K562 (cell line): ENCODE data around the gene UBE2E2. TPM values are rescaled to one million over a fixed set of nuclear protein-coding genes. Genes with fewer than 3 reads are reported as not detected.

ENCODE experiments used
- ATAC-seq: fragments of 200-7000 bp; cut with Tn5 transposase; 3 replicates; pipeline ENCODE4 v1.9.1; 2020; ENCODE audit warnings: moderate library complexity
- BruUV-seq: library from RNA; stranded (reverse); fragments of 400-500 nt; replicated peaks from 2 replicates; lab custom pipeline; 2021; lab: Mats Ljungman, UMichigan
- CTCF ChIA-PET: fragments of 300-600 bp; formaldehyde crosslinking; extraction: SDS; loops from one replicate; lab custom pipeline; 2021; ENCODE audit warnings: low intra/inter-chr PET ratio; lab: Yijun Ruan, JAX
- POLR2A ChIA-PET: fragments of 300-600, 350-650 bp; sonication (Branson Sonifier 250); formaldehyde crosslinking; extraction: SDS; loops from one replicate; lab custom pipeline; 2021; ENCODE audit warnings: antibody characterized with exemption, inconsistent platforms; lab: Yijun Ruan, JAX
- DNase-seq, 4 experiments: peaks; one replicate each; pipeline versions ENCODE4 v3.0.0 to v3.0.0-alpha.2; 2011 to 2018; ENCODE audit warnings: low spot score in 3 of 4, mixed read lengths in 3 of 4; ENCODE audit errors: extremely low read depth in 1 of 4
- FAIRE-seq: peaks from 2 replicates; lab custom pipeline; 2011; peaks lifted over from hg19 to GRCh38; lab: Jason Lieb, UNC
- H2AFZ ChIP-seq: 2 replicates; pipeline ENCODE4 v1.6.0; 2011; ENCODE audit warnings: low read depth, low read length, control low read depth, inconsistent platforms
- H3K27ac ChIP-seq: fragments of 200-600 bp; 3 replicates; pipeline ENCODE4 v1.8.0; 2011; ENCODE audit warnings: low read depth, mild to moderate bottlenecking, control low read depth, inconsistent platforms, low read length, moderate library complexity, mixed read lengths; ENCODE audit errors: extremely low read depth
- H3K27me3 ChIP-seq, 2 experiments: fragments of 300-600 bp in 1 of 2; 2 replicates in 1 of 2; 3 replicates in 1 of 2; pipeline versions ENCODE4 v1.6.0 to v1.8.0; 2011; ENCODE audit warnings: inconsistent platforms in 2 of 2, low read length in 2 of 2, mild to moderate bottlenecking in 1 of 2, mixed read lengths in 1 of 2, moderate library complexity in 1 of 2; ENCODE audit not compliant: control insufficient read depth in 2 of 2, insufficient read depth in 2 of 2
- H3K36me3 ChIP-seq: fragments of 300-600 bp; 3 replicates; pipeline ENCODE4 v1.8.0; 2011; ENCODE audit warnings: mild to moderate bottlenecking, low read length, inconsistent platforms; ENCODE audit not compliant: control insufficient read depth, insufficient read depth
- H3K4me1 ChIP-seq, 2 experiments: fragments of 200-600 bp in 1 of 2; replicated peaks in 1 of 2; 2 replicates in 1 of 2; 3 replicates in 1 of 2; pipeline versions ENCODE4 v1.5.1 to v1.8.0; 2011; ENCODE audit warnings: inconsistent platforms in 2 of 2, low read length in 2 of 2, mild to moderate bottlenecking in 1 of 2, mixed read lengths in 1 of 2, moderate library complexity in 1 of 2; ENCODE audit not compliant: control insufficient read depth in 2 of 2, insufficient read depth in 2 of 2
- H3K4me2 ChIP-seq: 2 replicates; pipeline ENCODE4 v1.6.1; 2011; ENCODE audit warnings: low read length, control low read depth, inconsistent platforms, mixed read lengths; ENCODE audit not compliant: insufficient read depth
- H3K4me3 ChIP-seq: fragments of 200-600 bp; sonication (generic), shearing (Covaris generic); 2 replicates; pipeline ENCODE4 v1.5.1; 2016; ENCODE audit warnings: control low read depth, inconsistent platforms
- H3K79me2 ChIP-seq: fragments of 200-600 bp; 3 replicates; pipeline ENCODE4 v1.8.0; 2011; ENCODE audit warnings: low read length, inconsistent platforms; ENCODE audit not compliant: control insufficient read depth, insufficient read depth
- H3K9ac ChIP-seq, 2 experiments: 2 replicates each; pipeline versions ENCODE4 v1.6.0 to v1.6.1; 2011; ENCODE audit warnings: low read depth in 2 of 2, low read length in 2 of 2, control low read depth in 1 of 2, inconsistent platforms in 1 of 2, mild to moderate bottlenecking in 1 of 2, mixed read lengths in 1 of 2; ENCODE audit not compliant: insufficient read depth in 1 of 2
- H3K9me1 ChIP-seq: one replicate; pipeline ENCODE4 v1.6.0; 2011; ENCODE audit warnings: inconsistent platforms, mild to moderate bottlenecking, low read length, moderate library complexity; ENCODE audit not compliant: control insufficient read depth, insufficient read depth
- H3K9me3 ChIP-seq: replicated peaks from 2 replicates; pipeline ENCODE4 v1.5.1; 2011; ENCODE audit warnings: low read depth, low read length, inconsistent platforms; ENCODE audit not compliant: control insufficient read depth, insufficient read depth
- H4K20me1 ChIP-seq: replicated peaks from 2 replicates; pipeline ENCODE4 v1.6.1; 2011; ENCODE audit warnings: low read length, inconsistent platforms, mixed read lengths; ENCODE audit not compliant: control insufficient read depth, insufficient read depth
- AFF1 ChIP-seq, 2 experiments: fragments of 450-650 bp; IDR thresholded peaks; 2 replicates each; pipeline ENCODE4 v1.6.1; 2018; ENCODE audit warnings: mild to moderate bottlenecking in 2 of 2, low read depth in 1 of 2; ENCODE audit not compliant: partially characterized antibody in 2 of 2
- BRCA1 ChIP-seq, 2 experiments: fragments of 450-650 bp in 1 of 2; sonication (generic) in 1 of 2; formaldehyde crosslinking in 1 of 2; IDR thresholded peaks; 2 replicates each; pipeline versions ENCODE4 v1.5.0 to v1.6.1; 2017 to 2020; ENCODE audit warnings: mild to moderate bottlenecking in 1 of 2, missing genetic modification reagents in 1 of 2
- CBX8 ChIP-seq: fragments of 200-600 bp; sonication (generic); IDR thresholded peaks from 2 replicates; pipeline ENCODE4 v1.6.1; 2012; ENCODE audit warnings: borderline replicate concordance, mixed run types, low read depth, mild to moderate bottlenecking, moderate library complexity, mixed read lengths, low read length, control low read depth, inconsistent platforms; ENCODE audit not compliant: poor library complexity, severe bottlenecking; ENCODE audit errors: extremely low read depth
- CREB1 ChIP-seq, 2 experiments: sonication (generic) in 1 of 2; formaldehyde crosslinking in 1 of 2; IDR thresholded peaks; 2 replicates each; pipeline versions ENCODE4 v1.6.1 to v1.8.0; 2012 to 2022; ENCODE audit warnings: inconsistent platforms in 1 of 2, mild to moderate bottlenecking in 1 of 2, missing genetic modification reagents in 1 of 2, moderate library complexity in 1 of 2
- EZH2 ChIP-seq: IDR thresholded peaks from 2 replicates; pipeline ENCODE4 v1.6.1; 2012; ENCODE audit warnings: low read depth, mild to moderate bottlenecking, inconsistent platforms, low read length, borderline replicate concordance
- FOS ChIP-seq: IDR thresholded peaks from 3 replicates; pipeline ENCODE4 v1.6.1; 2011; ENCODE audit not compliant: insufficient read length; ENCODE audit errors: extremely low read depth
- GTF2E2 ChIP-seq: fragments of 200-800 bp; sonication (Bioruptor generic); IDR thresholded peaks from 2 replicates; pipeline ENCODE4 v1.6.1; 2016; ENCODE audit warnings: missing genetic modification characterization, missing compliant biosample characterization
- KAT8 ChIP-seq: fragments of 450-650 bp; IDR thresholded peaks from 2 replicates; pipeline ENCODE4 v1.6.1; 2016; ENCODE audit warnings: low read depth, mild to moderate bottlenecking
- STAT5B ChIP-seq: fragments of 250-450 bp; sonication (Bioruptor Pico); IDR thresholded peaks from 2 replicates; pipeline ENCODE4 v1.8.0; 2021; ENCODE audit warnings: mild to moderate bottlenecking, inconsistent platforms
- THAP12 ChIP-seq: fragments of 250-450 bp; sonication (Bioruptor Pico); IDR thresholded peaks from 2 replicates; pipeline ENCODE4 v1.9.0; 2021; ENCODE audit warnings: mild to moderate bottlenecking, inconsistent platforms
- ZNF639 ChIP-seq, 2 experiments: fragments of 200-800 bp in 1 of 2; sonication (Bioruptor generic) in 1 of 2; sonication (generic) in 1 of 2; formaldehyde crosslinking in 1 of 2; IDR thresholded peaks in 1 of 2; conservative IDR thresholded peaks in 1 of 2; 2 replicates each; pipeline versions ENCODE4 v1.5.0 to v1.6.1; 2016 to 2020; ENCODE audit warnings: missing compliant biosample characterization in 1 of 2, missing genetic modification characterization in 1 of 2, missing genetic modification reagents in 1 of 2
- ZNF707 ChIP-seq: fragments of 250-450 bp; sonication (Bioruptor Pico); conservative IDR thresholded peaks from 2 replicates; pipeline ENCODE4 v1.8.0; 2022; ENCODE audit warnings: inconsistent platforms, mild to moderate bottlenecking, moderate library complexity
- WGBS: fragments of 100-300 bp; shearing (Covaris generic); methylation state at CpG from one replicate; pipeline ENCODE4 v1.1.6; 2016; ENCODE audit warnings: low coverage, mixed read lengths; ENCODE audit not compliant: insufficient coverage; ENCODE audit errors: missing lambda C conversion rate; 5-methylcytosine and 5-hydroxymethylcytosine counted together
- in situ Hi-C: fragments of 300-500 bp; cut with MboI; formaldehyde crosslinking; loops from 4 replicates; pipeline ENCODE4 v1.15.0; 2018; ENCODE audit warnings: inconsistent platforms, mixed read lengths
- intact Hi-C: fragments of 100-400 bp; cut with micrococcal nuclease; formaldehyde crosslinking; loops from 2 replicates; pipeline ENCODE4 v1.14.2; 2022
- polyA plus RNA-seq, 8 experiments: library from polyadenylated mRNA; depleted of rRNA in 4 of 8; stranded (reverse) in 5 of 8; unstranded in 3 of 8; fragments of >200 nt; fragmentation: Nextera tagmentation in 2 of 8; fragmentation: Illumina TruSeq in 1 of 8; extraction: Ambion mirVana in 2 of 8; extraction: Trizol in 1 of 8; gene quantifications; 2 replicates each; pipeline versions ENCODE4 v1.2.1 to v1.2.3, GENCODE V29; 2011 to 2014; ENCODE audit warnings: inconsistent platforms in 1 of 8, missing spikeins in 1 of 8
- total RNA-seq, 7 experiments: library from RNA; depleted of rRNA in 6 of 7; stranded (reverse); fragments of >200 nt in 6 of 7; fragmentation: Illumina TruSeq in 2 of 7; extraction: Trizol in 2 of 7; gene quantifications; 2 replicates each; pipeline versions ENCODE4 v1.2.1 to v1.2.3, GENCODE V29; 2011 to 2021; ENCODE audit warnings: low replicate concordance in 1 of 7
- TF ChIP-seq, protein P1 (sequence below): fragments of 250-450 bp; sonication (Bioruptor Pico); IDR thresholded peaks from 2 replicates; pipeline ENCODE4 v1.8.0; 2022; ENCODE audit warnings: moderate library complexity, mild to moderate bottlenecking, inconsistent platforms

Gene UBE2E2
- total and polyA plus RNA-seq, 9 of the 15 experiments (the other 6 are each of a cell fraction or from before 2014, with no cell fraction given) = 0.22 to 5.1 (median 1.9) TPM

DNA sequence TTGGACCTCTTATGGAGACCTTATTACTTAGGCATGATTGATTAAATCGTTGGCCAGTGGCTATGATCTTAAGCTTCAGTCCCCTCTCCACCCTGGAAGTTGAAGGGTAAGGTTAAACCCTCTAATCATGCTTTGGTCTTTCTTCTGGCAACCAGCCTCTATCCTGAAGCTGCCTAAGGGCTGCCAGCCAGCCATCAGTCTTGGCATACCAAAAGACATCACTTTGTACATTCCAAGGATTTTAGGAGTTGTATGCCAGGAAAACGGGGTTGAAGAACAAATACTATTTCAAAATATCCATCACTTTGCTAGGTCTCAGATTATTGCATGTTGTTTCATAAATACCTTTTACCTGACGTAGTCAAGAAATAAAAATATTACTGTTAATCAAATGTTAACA, 28.9 kb downstream of the UBE2E2 start:
- ATAC-seq = no peak
- no peak for DNase-seq
- Histone ChIP-seq H4K20me1 (no peaks in the 10 kb centered on the region), H3K4me1 (no peaks in the 10 kb centered on the region), H3K27me3 (no peaks in the 10 kb centered on the region), H3K4me2 (no peak overlapping the region), H3K9me1 (no peaks in the 10 kb centered on the region), H2AFZ (no peak overlapping the region), H3K27ac (no peak overlapping the region), H3K4me3 (no peak overlapping the region), H3K9me3 (no peaks in the 10 kb centered on the region), H3K9ac (no peak overlapping the region), H3K36me3 (no peaks in the 10 kb centered on the region), H3K79me2 (no peaks in the 10 kb centered on the region)
- intact Hi-C loops = no loop called here
- POLR2A ChIA-PET = no interaction called here
- in situ Hi-C loops = no loop called here
- 0% methylated on average over 3 of the region's 3 CpGs for WGBS
- BruUV-seq = no TSS peak
- CTCF ChIA-PET = no interaction called here
- no peak for FAIRE-seq
- TF ChIP-seq KAT8 (no peak), EZH2 (no peak), STAT5B (no peak), AFF1 (IDR thresholded peaks at IDR 0.05; ENCODE audit: low read depth in 1 of 2, partially characterized antibody in 2 of 2) (no peak), ZNF639 (CRISPR knock-in tag; conservative IDR thresholded peaks at IDR 0.05 in 1 of 2, IDR thresholded peaks at IDR 0.05 in 1 of 2) (no peak), GTF2E2 (no peak), FOS (no peak), CBX8 (no peak), ZNF707 (no peak), CREB1 (IDR thresholded peaks at IDR 0.05) (no peak), CREB1 (CRISPR knock-in tag; IDR thresholded peaks at IDR 0.05) (no peak), BRCA1 (IDR thresholded peaks at IDR 0.05) (no peak), BRCA1 (CRISPR knock-in tag; IDR thresholded peaks at IDR 0.05) (no peak), THAP12 (CRISPR knock-in tag) (no peak)
- TF ChIP-seq, protein P1, sequence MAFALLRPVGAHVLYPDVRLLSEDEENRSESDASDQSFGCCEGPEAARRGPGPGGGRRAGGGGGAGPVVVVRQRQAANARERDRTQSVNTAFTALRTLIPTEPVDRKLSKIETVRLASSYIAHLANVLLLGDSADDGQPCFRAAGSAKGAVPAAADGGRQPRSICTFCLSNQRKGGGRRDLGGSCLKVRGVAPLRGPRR (CRISPR knock-in tag) = no peak
